HepG2 (cell line): ENCODE results near the gene FDPS. TPM values are rescaled to one million over a fixed set of nuclear protein-coding genes. Genes with fewer than 3 reads are reported as not detected.
A peak's percentile ranks its signal among the peaks of the same experiment; 100 is the strongest.

Source experiments
- ATF7-NPFF ChIP-seq: sonication (generic); formaldehyde crosslinking; IDR thresholded peaks from 2 replicates; pipeline ENCODE4 v1.8.1; 2023; ENCODE audit warnings: mild to moderate bottlenecking, low read depth, missing genetic modification reagents, moderate library complexity
- CBFB ChIP-seq: sonication (generic); formaldehyde crosslinking; IDR thresholded peaks from 2 replicates; pipeline ENCODE4 v1.4.0; 2020; ENCODE audit warnings: missing genetic modification reagents
- FOXA1 ChIP-seq, 2 experiments: fragments of 450-650 bp in 1 of 2; sonication (generic) in 1 of 2; formaldehyde crosslinking in 1 of 2; IDR thresholded peaks; 2 replicates each; pipeline versions ENCODE4 v1.4.0 to v1.6.1; 2016 to 2020; ENCODE audit warnings: missing genetic modification reagents in 1 of 2
- HMGA1 ChIP-seq: sonication (generic); formaldehyde crosslinking; conservative IDR thresholded peaks from 2 replicates; pipeline ENCODE4 v1.4.0; 2020; ENCODE audit warnings: missing genetic modification reagents
- MED13 ChIP-seq: sonication (generic); formaldehyde crosslinking; IDR thresholded peaks from 2 replicates; pipeline ENCODE4 v1.5.0; 2020; ENCODE audit warnings: missing genetic modification reagents
- MEF2D ChIP-seq: sonication (generic); formaldehyde crosslinking; IDR thresholded peaks from 2 replicates; pipeline ENCODE4 v1.5.1; 2020; ENCODE audit warnings: mild to moderate bottlenecking, missing genetic modification reagents
- POLR2G ChIP-seq: fragments of 200-400 bp; formaldehyde crosslinking; IDR thresholded peaks from 2 replicates; pipeline ENCODE4 v1.6.1; 2018; ENCODE audit warnings: mild to moderate bottlenecking, low read depth, low read length, moderate library complexity
- RBAK ChIP-seq: sonication (generic); formaldehyde crosslinking; IDR thresholded peaks from 2 replicates; pipeline ENCODE4 v1.5.1; 2020; ENCODE audit warnings: mild to moderate bottlenecking, missing genetic modification reagents
- REL ChIP-seq: sonication (generic); formaldehyde crosslinking; conservative IDR thresholded peaks from 2 replicates; pipeline ENCODE4 v1.8.0; 2022; ENCODE audit warnings: mild to moderate bottlenecking, missing genetic modification reagents, moderate library complexity
- SPEN ChIP-seq: sonication (generic); formaldehyde crosslinking; IDR thresholded peaks from 2 replicates; pipeline ENCODE4 v1.5.1; 2020; ENCODE audit warnings: low read depth, mild to moderate bottlenecking, missing genetic modification reagents
- ZNF256 ChIP-seq: sonication (generic); formaldehyde crosslinking; conservative IDR thresholded peaks from 2 replicates; pipeline ENCODE4 v1.4.0; 2020; ENCODE audit warnings: missing genetic modification reagents
- ZNF552 ChIP-seq: sonication (generic); formaldehyde crosslinking; IDR thresholded peaks from 2 replicates; pipeline ENCODE4 v1.9.0; 2022; ENCODE audit warnings: missing genetic modification reagents, mild to moderate bottlenecking, borderline replicate concordance
- ZNF558 ChIP-seq: sonication (generic); formaldehyde crosslinking; IDR thresholded peaks from 2 replicates; pipeline ENCODE4 v1.9.0; 2022; ENCODE audit warnings: mild to moderate bottlenecking, missing genetic modification reagents, borderline replicate concordance
- ZSCAN31 ChIP-seq: sonication (generic); formaldehyde crosslinking; IDR thresholded peaks from 2 replicates; pipeline ENCODE4 v1.5.0; 2020; ENCODE audit warnings: low read depth, mild to moderate bottlenecking, missing genetic modification reagents
- polyA plus RNA-seq, 8 experiments: library from polyadenylated mRNA; depleted of rRNA in 3 of 8; stranded (reverse) in 7 of 8; unstranded in 1 of 8; fragments of >200 nt; fragmentation: Illumina TruSeq in 4 of 8; extraction: Trizol in 4 of 8; gene quantifications; 2 replicates each; pipeline versions ENCODE4 v1.2.1 to v1.2.3, GENCODE V29; 2011 to 2016; ENCODE audit warnings: low read depth in 4 of 8, missing spikeins in 1 of 8, mixed read lengths in 1 of 8; ENCODE audit not compliant: insufficient read depth in 1 of 8
- total RNA-seq, 5 experiments: library from RNA; depleted of rRNA; stranded (reverse); fragments of >200 nt; fragmentation: Illumina TruSeq; extraction: Trizol; gene quantifications; 2 replicates each; pipeline ENCODE4 v1.2.3, GENCODE V29; 2016; ENCODE audit warnings: low read depth in 1 of 5
- TF ChIP-seq, protein P1 (sequence below): sonication (generic); formaldehyde crosslinking; IDR thresholded peaks from 2 replicates; pipeline ENCODE4 v1.4.0; 2020; ENCODE audit warnings: missing genetic modification reagents
- TF ChIP-seq, protein P2 (sequence below): sonication (generic); formaldehyde crosslinking; IDR thresholded peaks from 2 replicates; pipeline ENCODE4 v1.9.0; 2021; ENCODE audit warnings: missing genetic modification reagents, borderline replicate concordance
- TF ChIP-seq, protein P3 (sequence below): IDR thresholded peaks from 2 replicates; pipeline ENCODE4 v1.6.1; 2016; ENCODE audit warnings: missing biosample characterization, missing genetic modification reagents, low read depth

The FDPS gene
- total and polyA plus RNA-seq, 2 of the 13 experiments (the other 11 are each of a cell fraction or from before 2014, with no cell fraction given) = 264 to 519 TPM

DNA sequence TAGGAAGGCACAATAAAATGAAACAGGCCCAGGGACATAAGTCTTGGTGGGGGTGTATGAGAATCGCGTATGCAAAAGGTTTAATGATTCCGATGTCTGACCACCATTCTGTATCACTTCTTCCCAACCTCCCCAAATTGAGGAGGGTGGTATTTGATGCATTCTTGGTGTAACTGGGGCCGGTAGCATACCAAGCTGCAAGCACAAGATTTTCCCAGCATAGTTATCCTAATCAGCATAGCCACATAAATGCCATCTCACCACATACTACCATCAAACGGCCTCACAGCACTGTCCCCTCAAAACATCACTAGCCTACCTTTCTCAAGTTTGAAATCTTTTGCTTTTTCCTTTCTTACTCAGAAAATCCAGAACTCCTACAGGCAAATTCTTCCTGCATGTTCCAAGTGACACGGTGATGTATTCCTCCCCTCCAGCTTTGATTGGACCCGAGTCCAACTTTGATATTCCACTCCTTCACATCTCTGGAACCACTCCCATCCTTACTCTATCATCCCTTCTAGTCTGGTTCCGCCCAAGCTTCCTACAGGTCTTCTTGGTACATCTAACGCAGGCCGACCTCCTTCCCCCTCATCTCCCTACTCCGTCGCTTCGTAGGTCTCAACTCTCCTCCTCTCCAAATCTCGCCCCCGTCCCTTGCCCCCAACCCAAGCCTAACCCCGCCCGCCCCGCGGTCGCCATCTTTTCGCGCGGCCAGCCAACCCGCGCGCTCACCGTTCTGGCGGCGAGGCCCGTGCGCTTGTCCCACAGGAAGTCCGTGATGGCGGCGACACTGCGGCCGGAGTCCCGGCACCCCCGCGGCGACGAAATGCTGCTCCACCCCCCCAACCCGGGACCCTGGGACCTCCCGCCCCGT is 36.0 kb upstream of the FDPS start (continued):
- TF ChIP-seq RBAK (CRISPR knock-in tag) = no peak
- no peak for TF ChIP-seq ZNF256 (CRISPR knock-in tag)
- TF ChIP-seq ZNF558 (CRISPR knock-in tag) = no peak
- no peak for TF ChIP-seq HMGA1
- TF ChIP-seq FOXA1 (IDR thresholded peaks at IDR 0.05) = no peak
- TF ChIP-seq FOXA1 (CRISPR knock-in tag; IDR thresholded peaks at IDR 0.05) = no peak
- TF ChIP-seq MED13 (CRISPR knock-in tag) = 0 out of 2 replicates have a peak, but pooled peaks have one; percentile 27
- TF ChIP-seq POLR2G = no peak
- no peak for TF ChIP-seq MEF2D
- 0 out of 2 replicates have a peak, but pooled peaks have one; percentile 6 for TF ChIP-seq CBFB (CRISPR knock-in tag)
- TF ChIP-seq ZSCAN31 = peak; percentile 35; the same call in 1 of the 2 replicates
- TF ChIP-seq, protein P1, sequence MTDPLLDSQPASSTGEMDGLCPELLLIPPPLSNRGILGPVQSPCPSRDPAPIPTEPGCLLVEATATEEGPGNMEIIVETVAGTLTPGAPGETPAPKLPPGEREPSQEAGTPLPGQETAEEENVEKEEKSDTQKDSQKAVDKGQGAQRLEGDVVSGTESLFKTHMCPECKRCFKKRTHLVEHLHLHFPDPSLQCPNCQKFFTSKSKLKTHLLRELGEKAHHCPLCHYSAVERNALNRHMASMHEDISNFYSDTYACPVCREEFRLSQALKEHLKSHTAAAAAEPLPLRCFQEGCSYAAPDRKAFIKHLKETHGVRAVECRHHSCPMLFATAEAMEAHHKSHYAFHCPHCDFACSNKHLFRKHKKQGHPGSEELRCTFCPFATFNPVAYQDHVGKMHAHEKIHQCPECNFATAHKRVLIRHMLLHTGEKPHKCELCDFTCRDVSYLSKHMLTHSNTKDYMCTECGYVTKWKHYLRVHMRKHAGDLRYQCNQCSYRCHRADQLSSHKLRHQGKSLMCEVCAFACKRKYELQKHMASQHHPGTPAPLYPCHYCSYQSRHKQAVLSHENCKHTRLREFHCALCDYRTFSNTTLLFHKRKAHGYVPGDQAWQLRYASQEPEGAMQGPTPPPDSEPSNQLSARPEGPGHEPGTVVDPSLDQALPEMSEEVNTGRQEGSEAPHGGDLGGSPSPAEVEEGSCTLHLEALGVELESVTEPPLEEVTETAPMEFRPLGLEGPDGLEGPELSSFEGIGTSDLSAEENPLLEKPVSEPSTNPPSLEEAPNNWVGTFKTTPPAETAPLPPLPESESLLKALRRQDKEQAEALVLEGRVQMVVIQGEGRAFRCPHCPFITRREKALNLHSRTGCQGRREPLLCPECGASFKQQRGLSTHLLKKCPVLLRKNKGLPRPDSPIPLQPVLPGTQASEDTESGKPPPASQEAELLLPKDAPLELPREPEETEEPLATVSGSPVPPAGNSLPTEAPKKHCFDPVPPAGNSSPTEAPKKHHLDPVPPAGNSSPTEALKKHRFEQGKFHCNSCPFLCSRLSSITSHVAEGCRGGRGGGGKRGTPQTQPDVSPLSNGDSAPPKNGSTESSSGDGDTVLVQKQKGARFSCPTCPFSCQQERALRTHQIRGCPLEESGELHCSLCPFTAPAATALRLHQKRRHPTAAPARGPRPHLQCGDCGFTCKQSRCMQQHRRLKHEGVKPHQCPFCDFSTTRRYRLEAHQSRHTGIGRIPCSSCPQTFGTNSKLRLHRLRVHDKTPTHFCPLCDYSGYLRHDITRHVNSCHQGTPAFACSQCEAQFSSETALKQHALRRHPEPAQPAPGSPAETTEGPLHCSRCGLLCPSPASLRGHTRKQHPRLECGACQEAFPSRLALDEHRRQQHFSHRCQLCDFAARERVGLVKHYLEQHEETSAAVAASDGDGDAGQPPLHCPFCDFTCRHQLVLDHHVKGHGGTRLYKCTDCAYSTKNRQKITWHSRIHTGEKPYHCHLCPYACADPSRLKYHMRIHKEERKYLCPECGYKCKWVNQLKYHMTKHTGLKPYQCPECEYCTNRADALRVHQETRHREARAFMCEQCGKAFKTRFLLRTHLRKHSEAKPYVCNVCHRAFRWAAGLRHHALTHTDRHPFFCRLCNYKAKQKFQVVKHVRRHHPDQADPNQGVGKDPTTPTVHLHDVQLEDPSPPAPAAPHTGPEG = no peak
- no peak for TF ChIP-seq SPEN (CRISPR knock-in tag)
- TF ChIP-seq REL (CRISPR knock-in tag) = no peak
- TF ChIP-seq, protein P2, sequence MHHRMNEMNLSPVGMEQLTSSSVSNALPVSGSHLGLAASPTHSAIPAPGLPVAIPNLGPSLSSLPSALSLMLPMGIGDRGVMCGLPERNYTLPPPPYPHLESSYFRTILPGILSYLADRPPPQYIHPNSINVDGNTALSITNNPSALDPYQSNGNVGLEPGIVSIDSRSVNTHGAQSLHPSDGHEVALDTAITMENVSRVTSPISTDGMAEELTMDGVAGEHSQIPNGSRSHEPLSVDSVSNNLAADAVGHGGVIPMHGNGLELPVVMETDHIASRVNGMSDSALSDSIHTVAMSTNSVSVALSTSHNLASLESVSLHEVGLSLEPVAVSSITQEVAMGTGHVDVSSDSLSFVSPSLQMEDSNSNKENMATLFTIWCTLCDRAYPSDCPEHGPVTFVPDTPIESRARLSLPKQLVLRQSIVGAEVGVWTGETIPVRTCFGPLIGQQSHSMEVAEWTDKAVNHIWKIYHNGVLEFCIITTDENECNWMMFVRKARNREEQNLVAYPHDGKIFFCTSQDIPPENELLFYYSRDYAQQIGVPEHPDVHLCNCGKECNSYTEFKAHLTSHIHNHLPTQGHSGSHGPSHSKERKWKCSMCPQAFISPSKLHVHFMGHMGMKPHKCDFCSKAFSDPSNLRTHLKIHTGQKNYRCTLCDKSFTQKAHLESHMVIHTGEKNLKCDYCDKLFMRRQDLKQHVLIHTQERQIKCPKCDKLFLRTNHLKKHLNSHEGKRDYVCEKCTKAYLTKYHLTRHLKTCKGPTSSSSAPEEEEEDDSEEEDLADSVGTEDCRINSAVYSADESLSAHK (CRISPR knock-in tag) = no peak
- TF ChIP-seq ZNF552 = no peak
- TF ChIP-seq ATF7-NPFF (CRISPR knock-in tag) = no peak; the same call in 1 of the 2 replicates
- TF ChIP-seq, protein P3, sequence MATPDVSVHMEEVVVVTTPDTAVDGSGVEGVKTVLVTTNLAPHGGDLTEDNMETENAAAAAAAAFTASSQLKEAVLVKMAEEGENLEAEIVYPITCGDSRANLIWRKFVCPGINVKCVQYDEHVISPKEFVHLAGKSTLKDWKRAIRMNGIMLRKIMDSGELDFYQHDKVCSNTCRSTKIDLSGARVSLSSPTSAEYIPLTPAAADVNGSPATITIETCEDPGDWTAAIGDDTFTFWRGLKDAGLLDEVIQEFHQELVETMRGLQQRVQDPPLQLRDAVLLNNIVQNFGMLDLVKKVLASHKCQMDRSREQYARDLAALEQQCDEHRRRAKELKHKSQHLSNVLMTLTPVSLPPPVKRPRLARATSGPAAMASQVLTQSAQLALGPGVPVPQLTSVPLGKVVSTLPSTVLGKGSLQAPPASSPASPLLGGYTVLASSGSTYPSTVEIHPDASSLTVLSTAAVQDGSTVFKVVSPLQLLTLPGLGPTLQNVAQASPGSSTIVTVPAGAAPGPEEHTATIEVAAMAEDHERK (CRISPR knock-in tag) = no peak
